ENCODE data around the gene SPAG7. TPM values are rescaled to one million over a fixed set of nuclear protein-coding genes. Genes with fewer than 3 reads are reported as not detected.

SPAG7 gene
- total RNA-seq, 1 experiment from 2014 or later: 49.9 TPM

DNA sequence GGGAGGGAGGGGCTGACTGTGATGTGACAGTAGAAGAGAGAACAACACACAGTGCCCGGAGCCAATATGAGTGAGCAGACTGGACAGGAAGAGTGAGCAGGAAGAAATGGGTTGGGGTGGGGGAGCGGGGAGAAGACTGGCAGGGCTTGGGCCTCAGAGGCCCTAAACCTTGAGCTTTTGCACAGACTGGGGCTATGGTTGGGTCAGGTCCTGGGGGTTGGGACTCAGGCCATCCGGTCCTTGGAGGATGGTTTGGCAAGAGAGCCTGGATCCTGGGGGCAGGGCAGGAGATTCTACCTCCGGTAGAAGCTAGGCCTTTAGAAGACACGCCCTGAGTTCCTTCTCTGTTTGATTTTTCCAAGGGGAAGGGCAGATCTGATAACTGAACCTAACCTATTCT is 18.8 kb upstream of the SPAG7 start:
- RAD21 ChIA-PET (ENCODE audit: low non-redundant PET in 1 of 2, low total read pairs in 2 of 2, uncharacterized antibody in 2 of 2, unreplicated experiment in 2 of 2): no interaction called here
- DNase-seq (ENCODE audit: low read depth, low spot score): no peak

DNA sequence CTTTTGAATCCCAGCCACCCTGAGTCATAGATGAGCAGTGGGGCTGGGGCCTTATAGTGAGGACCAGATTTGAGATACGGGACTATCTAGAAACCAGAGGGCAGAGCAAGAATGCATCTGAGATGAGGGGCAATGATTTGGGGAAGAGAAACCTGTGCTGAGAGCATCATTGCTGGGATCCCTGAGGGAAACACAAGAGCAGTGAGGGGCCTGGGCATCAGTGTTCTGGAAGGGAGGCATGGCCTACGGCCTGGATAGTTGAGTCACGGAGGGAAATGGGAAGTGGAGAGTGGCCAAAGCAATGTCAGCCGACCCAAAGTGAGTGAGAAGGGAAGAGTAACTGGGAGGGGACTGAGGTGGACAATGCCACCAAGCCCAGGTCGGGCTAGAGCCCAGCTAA is 14.7 kb upstream of the SPAG7 start:
- H2AFZ ChIP-seq (ENCODE audit: low read depth, low read length, poor library complexity, severe bottlenecking): no peak overlapping the region
- ATAC-seq: no peak
- no peak overlapping the region for H3K4me3 ChIP-seq (replicated peaks in 1 of 2; ENCODE audit: low read depth in 1 of 2, low read length in 2 of 2)
- H3K4me1 ChIP-seq (ENCODE audit: control insufficient read depth in 1 of 2, insufficient read depth in 2 of 2, low read length in 2 of 2): peaks cover 5 to 12% of the 10 kb centered on the region in 2 experiments; a peak in 2 of 4 replicates
- H3K27ac ChIP-seq (ENCODE audit: low read depth, low read length): no peak overlapping the region
- no peak for DNase-seq (ENCODE audit: low read depth, low spot score)
- no peaks in the 10 kb centered on the region for H4K20me1 ChIP-seq (ENCODE audit: insufficient read depth)
- H3K27me3 ChIP-seq (ENCODE audit: insufficient read depth, low read length): no peaks in the 10 kb centered on the region
- ChIA-PET POLR2A (no interaction called here), RAD21 (ENCODE audit: low non-redundant PET in 1 of 2, low total read pairs in 2 of 2, uncharacterized antibody in 2 of 2, unreplicated experiment in 2 of 2) (no interaction called here), CTCF (no interaction called here)
- H3K4me2 ChIP-seq (ENCODE audit: low read length): no peak overlapping the region
- H3K9me3 ChIP-seq (ENCODE audit: control insufficient read depth in 1 of 2, insufficient read depth in 1 of 2, low read depth in 1 of 2, low read length in 2 of 2): no peaks in the 10 kb centered on the region
- no TSS peak for BruUV-seq (replicated peaks)
- intact Hi-C loops (cut with micrococcal nuclease): no loop called here
- H3K79me2 ChIP-seq (ENCODE audit: insufficient read depth, low read length): peaks cover 15% of the 10 kb centered on the region
- H3K9ac ChIP-seq (ENCODE audit: low read length): no peak overlapping the region
- no peaks in the 10 kb centered on the region for H3K9me2 ChIP-seq (ENCODE audit: insufficient read depth)
- H3K36me3 ChIP-seq (ENCODE audit: control insufficient read depth in 1 of 2, insufficient read depth in 2 of 2, low read length in 2 of 2): peaks cover 10 to 28% of the 10 kb centered on the region in 2 experiments; a peak in 2 of 4 replicates
- TF ChIP-seq CEBPB (IDR thresholded peaks at IDR 0.05; ENCODE audit: low read depth): no peak
- no peak for TF ChIP-seq EGR1 (IDR thresholded peaks at IDR 0.05; ENCODE audit: low read depth)
- no peak for TF ChIP-seq RAD21 (IDR thresholded peaks at IDR 0.05; ENCODE audit: low read depth)
- TF ChIP-seq JUND (IDR thresholded peaks at IDR 0.05): no peak
- no peak for TF ChIP-seq ZNF274 (IDR thresholded peaks at IDR 0.05; ENCODE audit: low read depth, low read length)
- TF ChIP-seq SRF (IDR thresholded peaks at IDR 0.05; ENCODE audit: low read depth): no peak
- TF ChIP-seq, protein P1, sequence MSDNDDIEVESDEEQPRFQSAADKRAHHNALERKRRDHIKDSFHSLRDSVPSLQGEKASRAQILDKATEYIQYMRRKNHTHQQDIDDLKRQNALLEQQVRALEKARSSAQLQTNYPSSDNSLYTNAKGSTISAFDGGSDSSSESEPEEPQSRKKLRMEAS (IDR thresholded peaks at IDR 0.05): no peak
- no peak for TF ChIP-seq POLR2A (IDR thresholded peaks at IDR 0.05; ENCODE audit: borderline replicate concordance, extremely low read depth, insufficient read depth, insufficient read length)
- TF ChIP-seq EZH2 (IDR thresholded peaks at IDR 0.05): no peak
- no peak for TF ChIP-seq ZFX (IDR thresholded peaks at IDR 0.05)
- TF ChIP-seq SIN3A (IDR thresholded peaks at IDR 0.05; ENCODE audit: low read depth): no peak
- TF ChIP-seq SP1 (IDR thresholded peaks at IDR 0.05; ENCODE audit: low read depth): no peak
- TF ChIP-seq CBX3 (IDR thresholded peaks at IDR 0.05; ENCODE audit: low read depth): no peak
- no peak for TF ChIP-seq FOSL1 (IDR thresholded peaks at IDR 0.05; ENCODE audit: low read depth)
- TF ChIP-seq TCF7L2 (IDR thresholded peaks at IDR 0.05; ENCODE audit: borderline replicate concordance, extremely low read depth, insufficient read depth, insufficient read length): no peak

More for the DNA sequence above, 18.8 kb upstream of the SPAG7 start:
- Histone ChIP-seq H3K27me3 (ENCODE audit: insufficient read depth, low read length) (no peaks in the 10 kb centered on the region), H3K4me1 (ENCODE audit: control insufficient read depth in 1 of 2, insufficient read depth in 2 of 2, low read length in 2 of 2) (peaks cover 7 to 24% of the 10 kb centered on the region in 2 experiments), H3K9ac (ENCODE audit: low read length) (peak overlapping the region; percentile 90), H3K9me2 (ENCODE audit: insufficient read depth) (no peaks in the 10 kb centered on the region), H3K4me3 (replicated peaks in 1 of 2; ENCODE audit: low read depth in 1 of 2, low read length in 2 of 2) (peak overlapping the region; percentile 72 to 97), H3K27ac (ENCODE audit: low read depth, low read length) (peak overlapping the region; percentile 84), H3K79me2 (ENCODE audit: insufficient read depth, low read length) (peaks cover 15% of the 10 kb centered on the region), H3K9me3 (ENCODE audit: control insufficient read depth in 1 of 2, insufficient read depth in 1 of 2, low read depth in 1 of 2, low read length in 2 of 2) (no peaks in the 10 kb centered on the region), H3K36me3 (ENCODE audit: control insufficient read depth in 1 of 2, insufficient read depth in 2 of 2, low read length in 2 of 2) (peaks cover 2 to 8% of the 10 kb centered on the region in 2 experiments; a peak in 1 of 4 replicates), H2AFZ (ENCODE audit: low read depth, low read length, poor library complexity, severe bottlenecking) (no peak overlapping the region), H3K4me2 (ENCODE audit: low read length) (peak overlapping the region; percentile 99), H4K20me1 (ENCODE audit: insufficient read depth) (no peaks in the 10 kb centered on the region)
- ATAC-seq: peak; percentile 10
- CTCF ChIA-PET: interaction anchor here (1.1 kb wide), 1 partner anchor 77 kb away, joined by 7 read pairs; no protein-coding TSS in a partner anchor
- TF ChIP-seq CBX3 (IDR thresholded peaks at IDR 0.05; ENCODE audit: low read depth) (no peak), EZH2 (IDR thresholded peaks at IDR 0.05) (no peak), POLR2AphosphoS5 (IDR thresholded peaks at IDR 0.05; ENCODE audit: low read depth, low read length) (peak; percentile 46; the same call in 1 of the 2 replicates), POLR2A (IDR thresholded peaks at IDR 0.05; ENCODE audit: borderline replicate concordance, extremely low read depth, insufficient read depth, insufficient read length) (no peak)
- TF ChIP-seq, protein P2, sequence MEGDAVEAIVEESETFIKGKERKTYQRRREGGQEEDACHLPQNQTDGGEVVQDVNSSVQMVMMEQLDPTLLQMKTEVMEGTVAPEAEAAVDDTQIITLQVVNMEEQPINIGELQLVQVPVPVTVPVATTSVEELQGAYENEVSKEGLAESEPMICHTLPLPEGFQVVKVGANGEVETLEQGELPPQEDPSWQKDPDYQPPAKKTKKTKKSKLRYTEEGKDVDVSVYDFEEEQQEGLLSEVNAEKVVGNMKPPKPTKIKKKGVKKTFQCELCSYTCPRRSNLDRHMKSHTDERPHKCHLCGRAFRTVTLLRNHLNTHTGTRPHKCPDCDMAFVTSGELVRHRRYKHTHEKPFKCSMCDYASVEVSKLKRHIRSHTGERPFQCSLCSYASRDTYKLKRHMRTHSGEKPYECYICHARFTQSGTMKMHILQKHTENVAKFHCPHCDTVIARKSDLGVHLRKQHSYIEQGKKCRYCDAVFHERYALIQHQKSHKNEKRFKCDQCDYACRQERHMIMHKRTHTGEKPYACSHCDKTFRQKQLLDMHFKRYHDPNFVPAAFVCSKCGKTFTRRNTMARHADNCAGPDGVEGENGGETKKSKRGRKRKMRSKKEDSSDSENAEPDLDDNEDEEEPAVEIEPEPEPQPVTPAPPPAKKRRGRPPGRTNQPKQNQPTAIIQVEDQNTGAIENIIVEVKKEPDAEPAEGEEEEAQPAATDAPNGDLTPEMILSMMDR (IDR thresholded peaks at IDR 0.05 in 2 of 3, conservative IDR thresholded peaks at IDR 0.05 in 1 of 3; ENCODE audit: borderline replicate concordance in 1 of 3, insufficient read depth in 1 of 3, low read depth in 2 of 3, low read length in 2 of 3): no peak
- BruUV-seq (replicated peaks): TSS peak; percentile 42
- POLR2A ChIA-PET: interaction anchor here (1.6 to 1.9 kb wide), 5 partner anchors 11 to 77 kb away, joined by 4 to 16 read pairs (median 7); partner anchors contain the start of genes INCA1, KIF1C, RNF167 and SLC25A11
- intact Hi-C loops (cut with micrococcal nuclease): loop anchor here (2.0 to 5.0 kb wide), 2 partner anchors 39 to 78 kb away; partner anchors contain the start of gene PFN1

Measured in HCT116 (cell line).